Raji (cell line): ENCODE measurements around the gene SLC35A5.

Experiments used
- POLR2A ChIP-seq: IDR thresholded peaks from 2 replicates; pipeline ENCODE4 v1.6.1; 2011; ENCODE audit warnings: low read depth, low read length, control low read depth; ENCODE audit not compliant: insufficient read depth

The SLC35A5 gene

GRCh38 chr3:112633757-112634156, 71.9 kb downstream of the SLC35A5 start:
- TF ChIP-seq POLR2A: no peak

GRCh38 chr3:112634786-112635541, 73.1 kb downstream of the SLC35A5 start:
- TF ChIP-seq POLR2A: no peak
